HG03439 (cell line): ENCODE data around the gene KIF20A.
"Not testable (repeated sequence)": the region's sequence is repeated elsewhere in the genome, so short reads cannot be mapped to it uniquely, and the experiment has no call there.

ENCODE experiments used
- ATAC-seq: cut with Tn5 transposase; IDR thresholded peaks from one replicate; pipeline ENCODE4 v1.9.1; 2021; ENCODE audit warnings: mild to moderate bottlenecking, moderate library complexity; ENCODE audit not compliant: unreplicated experiment

The KIF20A gene

DNA sequence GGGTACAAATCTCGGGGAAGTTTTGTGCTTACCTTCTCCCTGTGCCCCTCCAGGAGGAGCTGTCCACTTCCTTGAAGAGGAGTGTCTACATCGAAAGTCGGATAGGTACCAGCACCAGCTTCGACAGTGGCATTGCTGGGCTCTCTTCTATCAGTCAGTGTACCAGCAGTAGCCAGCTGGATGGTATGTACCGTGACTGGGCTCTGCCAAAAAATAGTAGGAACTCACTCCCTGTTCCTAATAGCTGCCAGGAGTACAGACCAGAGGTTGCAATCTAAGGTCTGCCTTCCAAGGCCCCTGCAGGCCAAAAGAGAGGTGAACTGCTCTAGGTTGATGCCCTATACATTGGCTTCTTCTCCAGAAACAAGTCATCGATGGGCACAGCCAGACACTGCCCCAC is 3.9 kb downstream of the KIF20A start:
- ATAC-seq = no peak

DNA sequence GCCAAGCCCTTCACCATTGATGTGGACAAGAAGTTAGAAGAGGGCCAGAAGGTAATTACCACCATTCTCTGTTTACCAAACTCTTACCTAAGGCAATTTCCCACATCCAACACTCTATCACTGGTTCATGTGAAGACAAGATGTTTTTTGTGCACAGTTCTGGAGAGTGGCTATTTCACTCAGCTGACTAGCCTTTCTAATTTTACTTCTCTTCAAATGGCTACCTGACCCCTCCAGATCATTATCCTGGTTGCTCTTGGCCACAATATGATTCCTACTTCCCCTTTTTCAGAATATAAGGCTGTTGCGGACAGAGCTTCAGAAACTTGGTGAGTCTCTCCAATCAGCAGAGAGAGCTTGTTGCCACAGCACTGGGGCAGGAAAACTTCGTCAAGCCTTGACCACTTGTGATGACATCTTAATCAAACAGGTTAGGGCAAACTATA is 7.1 kb downstream of the KIF20A start:
- no peak for ATAC-seq

DNA sequence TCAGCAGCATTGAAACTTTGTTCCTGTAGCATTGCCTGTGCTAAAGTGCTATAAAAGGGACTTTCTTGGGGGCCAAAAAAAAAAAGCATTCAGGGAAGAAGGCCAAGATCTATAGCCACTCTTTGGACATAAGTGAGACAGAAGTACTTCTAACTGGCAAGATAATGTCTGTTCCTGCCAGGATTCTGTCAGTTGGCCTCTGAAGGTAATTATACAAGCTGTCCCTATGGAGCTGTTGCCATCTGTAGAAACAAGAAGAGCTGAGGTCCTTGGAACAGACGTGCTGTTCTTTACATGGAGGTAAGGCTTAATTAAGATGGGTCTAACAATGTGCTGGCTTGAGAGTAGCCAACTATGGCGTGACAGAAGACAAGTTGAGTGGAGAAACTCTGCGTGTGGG is 9.7 kb downstream of the KIF20A start:
- ATAC-seq = no peak

DNA sequence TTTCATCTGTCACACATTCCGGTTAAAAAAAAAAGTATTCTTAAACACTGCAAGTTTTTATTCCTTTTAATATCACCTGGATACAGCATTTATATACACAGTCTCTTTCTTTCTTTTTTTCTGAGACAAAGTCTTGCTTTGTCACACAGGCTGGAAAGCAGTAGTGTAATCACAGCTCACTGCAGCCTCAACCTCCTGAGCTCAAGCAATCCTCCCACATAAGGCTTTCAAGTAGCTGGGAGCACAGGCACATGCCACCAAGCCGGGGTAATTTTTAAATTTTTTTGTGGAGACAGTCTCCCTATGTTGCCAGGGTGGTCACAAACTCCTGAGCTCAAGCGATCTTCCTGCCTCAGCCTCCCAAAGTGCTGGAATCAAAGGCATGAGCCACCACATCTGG is 13.9 kb downstream of the KIF20A start:
- ATAC-seq = no peak

DNA sequence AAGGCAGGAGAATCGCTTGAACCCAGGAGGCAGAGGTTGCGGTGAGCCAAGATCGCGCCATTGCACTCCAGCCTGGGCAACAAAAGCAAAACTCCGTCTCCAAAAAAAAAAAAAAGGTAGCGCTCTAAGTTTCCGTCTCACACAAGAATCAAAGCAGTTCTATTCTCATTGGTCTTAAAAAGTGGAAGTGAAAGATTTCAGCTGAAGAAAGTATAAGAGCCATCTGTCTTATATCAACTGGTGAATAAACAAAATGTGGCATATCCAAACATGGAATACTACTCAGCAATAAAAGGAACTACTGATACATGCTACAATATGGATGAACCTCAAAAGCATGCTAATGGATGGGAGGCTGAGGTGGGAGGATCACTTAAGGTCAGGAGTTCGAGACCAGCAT is 14.9 kb downstream of the KIF20A start:
- not testable (repeated sequence) for ATAC-seq

DNA sequence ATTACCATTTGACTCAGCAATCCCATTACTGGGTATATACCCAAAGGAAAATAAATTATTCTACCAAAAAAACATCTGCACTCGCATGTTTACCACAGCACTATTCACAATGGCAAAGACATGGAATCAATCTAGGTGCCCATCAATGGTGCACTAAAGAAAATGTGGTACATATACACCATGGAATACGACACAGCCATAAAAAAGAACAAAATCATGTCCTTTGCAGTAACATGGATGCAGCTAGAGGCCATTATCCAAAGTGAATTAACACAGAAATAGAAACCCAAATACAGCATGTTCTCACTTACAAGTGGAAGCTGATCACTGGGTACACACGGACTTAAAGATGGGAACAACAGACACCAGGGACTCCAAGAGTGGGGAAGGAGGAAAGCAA is 32.1 kb downstream of the KIF20A start:
- ATAC-seq = no peak

DNA sequence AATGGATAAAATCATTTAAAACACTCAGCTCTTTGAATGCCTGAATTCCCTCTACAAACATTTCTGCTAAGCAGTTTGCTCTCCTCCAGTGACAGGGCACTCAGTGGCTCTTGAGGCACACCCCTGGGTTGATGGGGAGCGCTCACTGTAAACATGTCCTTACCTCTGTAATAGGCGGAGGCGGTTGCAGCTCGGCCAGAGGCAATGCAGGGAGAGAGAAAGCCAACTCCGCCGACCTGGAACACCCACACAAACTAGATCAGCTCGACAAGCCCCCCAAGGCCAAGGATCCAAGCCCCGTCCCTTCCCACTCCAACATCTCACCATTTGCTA is 33.9 kb downstream of the KIF20A start:
- peak; percentile 14 for ATAC-seq

DNA sequence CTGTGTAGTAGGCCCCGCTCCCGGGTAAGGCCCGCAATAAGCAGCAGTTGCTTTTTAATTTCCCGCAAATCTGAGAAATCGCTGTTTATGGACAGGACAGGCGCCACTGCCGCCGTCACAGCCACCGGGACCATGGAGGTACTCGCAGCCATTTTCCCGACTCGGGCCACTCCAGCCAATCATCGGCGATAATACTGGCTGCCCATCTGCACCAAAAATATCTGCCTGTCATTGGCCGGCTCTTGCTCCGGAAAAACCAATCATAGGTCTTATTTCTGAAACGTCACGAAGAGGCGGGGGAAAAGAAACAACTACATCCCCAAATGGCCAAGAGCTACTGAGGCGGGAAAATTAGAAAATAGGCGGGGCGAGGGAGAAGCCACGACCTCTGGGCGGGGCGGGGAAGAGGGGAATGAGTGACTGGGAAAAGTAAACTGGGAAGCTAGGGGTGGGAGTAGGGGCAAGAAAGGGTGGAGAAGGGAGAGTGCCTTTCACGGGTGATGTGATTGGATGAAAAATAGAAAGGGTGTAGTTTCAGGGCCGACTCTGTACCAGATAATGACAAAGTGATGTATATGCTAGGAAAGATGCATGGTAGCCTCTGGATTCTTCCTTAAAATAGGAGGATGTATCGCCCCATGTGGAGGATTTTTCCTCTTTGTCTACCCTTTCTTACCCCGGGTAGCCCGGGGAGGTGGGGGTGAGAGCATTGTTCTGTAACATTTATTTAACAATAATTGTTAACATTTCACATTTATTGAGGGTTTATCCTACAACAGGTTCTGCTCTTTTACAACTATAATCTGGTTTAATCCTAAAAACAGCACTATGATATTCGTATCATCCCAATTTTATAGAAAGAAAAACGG is 34.5 kb downstream of the KIF20A start, which contains the start of gene CDC23:
CDC23 (minus strand) TSS at position 163 of the 869 bp plus-strand sequence; CDS start at position 152, 11 bp downstream.
- peak; percentile 97 for ATAC-seq

DNA sequence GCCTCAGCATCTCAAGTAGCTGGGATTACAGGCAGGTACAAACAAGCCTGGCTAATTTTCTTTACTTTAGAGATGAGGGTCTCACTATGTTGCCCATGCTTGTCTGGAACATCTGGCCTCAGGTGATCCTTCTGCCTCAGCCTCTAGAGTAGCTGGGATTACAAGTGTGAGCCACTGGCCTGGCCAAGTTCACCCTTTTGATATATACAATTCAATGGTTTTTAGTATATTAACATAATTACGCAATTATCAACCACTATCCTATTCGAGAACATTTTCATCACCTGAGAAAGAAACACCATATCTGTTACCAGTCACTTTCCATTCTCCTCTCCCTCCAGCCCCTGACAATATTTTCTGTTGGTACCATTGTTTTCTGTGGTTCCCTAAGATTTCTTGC is 37.9 kb downstream of the KIF20A start:
- ATAC-seq = no peak

DNA sequence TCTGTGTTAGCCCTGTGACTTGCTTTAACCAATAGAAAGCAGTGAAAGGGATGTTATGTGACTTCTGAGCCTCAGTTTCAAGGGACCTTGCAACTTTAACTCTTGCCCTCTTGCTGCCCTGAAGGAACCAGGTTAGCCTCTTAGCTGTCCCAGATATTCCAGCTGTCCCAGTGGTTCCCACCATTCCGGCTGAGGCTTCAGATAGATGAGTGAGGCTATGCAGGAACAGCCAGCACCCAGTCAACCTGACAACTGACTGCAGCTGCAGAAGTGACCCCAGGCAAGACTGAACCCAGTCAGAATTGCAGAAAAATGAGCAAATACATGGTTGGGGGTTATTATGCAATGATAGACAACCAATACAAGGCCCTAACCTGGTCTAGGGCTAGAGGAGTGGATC is 44.6 kb downstream of the KIF20A start:
- ATAC-seq = no peak

DNA sequence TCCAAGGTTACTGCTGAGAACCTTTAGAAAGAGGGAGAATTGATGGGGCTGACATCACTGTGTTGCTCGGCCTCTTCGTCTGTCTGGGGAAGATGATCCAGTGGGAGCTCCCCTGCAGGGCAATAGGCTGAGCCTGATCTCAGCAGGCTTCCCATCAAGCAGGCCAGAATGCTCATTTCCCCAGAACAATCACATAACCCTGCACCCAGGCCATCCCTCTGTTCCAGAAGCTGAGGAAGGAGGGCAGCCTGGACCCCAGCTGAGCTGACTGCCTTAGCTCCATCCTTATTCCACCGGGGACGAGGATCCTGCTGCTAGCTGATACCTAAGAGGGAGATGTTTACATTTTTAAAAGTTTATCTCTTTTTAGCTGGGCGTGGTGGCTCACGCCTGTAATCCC is 45.8 kb downstream of the KIF20A start:
- ATAC-seq = no peak

DNA sequence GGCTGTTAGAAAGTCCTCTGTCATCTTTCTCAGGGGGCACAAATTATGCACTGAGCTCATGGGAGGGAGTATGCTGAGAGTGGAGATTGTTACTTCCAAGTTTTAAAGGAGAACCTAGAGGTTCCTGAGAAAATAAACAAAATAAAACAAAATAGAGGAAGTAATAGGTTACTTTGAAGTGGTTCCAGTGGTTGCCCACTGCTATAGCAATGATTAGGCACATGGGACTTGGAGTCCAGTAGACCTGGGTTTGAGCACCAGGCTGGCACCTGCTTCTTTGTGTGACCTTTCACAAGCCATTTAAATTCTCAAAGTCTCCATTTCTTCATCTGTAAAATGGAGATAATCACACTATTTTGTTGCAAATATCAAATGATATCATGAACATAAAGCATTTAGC is 48.0 kb downstream of the KIF20A start:
- ATAC-seq = no peak

DNA sequence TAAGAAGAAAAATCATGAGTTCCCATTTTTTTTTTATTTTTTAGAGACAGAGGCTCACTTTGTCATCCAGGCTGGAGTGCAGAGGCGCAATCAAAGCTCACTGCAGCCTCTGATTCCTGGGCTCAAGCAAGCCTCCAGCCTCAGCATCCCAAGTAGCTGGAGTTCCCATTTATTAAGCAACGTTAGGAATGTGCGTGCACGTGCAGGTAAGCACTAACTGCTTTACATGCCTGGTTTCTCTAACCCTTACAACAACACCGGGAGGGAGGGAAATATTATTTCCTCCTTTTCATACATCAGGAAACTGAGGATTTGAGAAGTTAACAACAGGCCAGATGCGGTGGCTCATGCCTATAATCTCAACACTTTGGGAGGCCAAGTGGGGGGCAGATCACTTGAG is 50.5 kb downstream of the KIF20A start:
- no peak for ATAC-seq

DNA sequence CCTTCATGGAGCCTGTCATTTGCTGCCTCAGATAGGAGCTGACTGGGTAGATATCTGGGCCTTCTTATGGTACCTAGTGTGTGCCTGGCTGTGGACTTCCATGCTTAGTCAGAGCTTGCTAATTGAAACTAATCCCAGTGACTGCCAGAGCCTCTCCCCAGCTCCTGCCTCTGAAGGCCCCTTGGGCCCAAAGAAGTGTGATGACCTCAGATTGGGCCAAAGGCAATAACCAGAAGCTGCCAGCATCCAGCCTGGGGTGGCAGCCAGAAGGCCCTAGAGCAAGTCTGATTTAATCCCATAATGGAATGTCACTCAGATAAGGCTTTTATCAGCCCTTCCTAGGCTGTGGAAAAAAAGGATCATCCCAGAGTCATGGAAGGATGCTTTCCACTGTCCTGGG is 51.3 kb downstream of the KIF20A start:
- no peak for ATAC-seq

DNA sequence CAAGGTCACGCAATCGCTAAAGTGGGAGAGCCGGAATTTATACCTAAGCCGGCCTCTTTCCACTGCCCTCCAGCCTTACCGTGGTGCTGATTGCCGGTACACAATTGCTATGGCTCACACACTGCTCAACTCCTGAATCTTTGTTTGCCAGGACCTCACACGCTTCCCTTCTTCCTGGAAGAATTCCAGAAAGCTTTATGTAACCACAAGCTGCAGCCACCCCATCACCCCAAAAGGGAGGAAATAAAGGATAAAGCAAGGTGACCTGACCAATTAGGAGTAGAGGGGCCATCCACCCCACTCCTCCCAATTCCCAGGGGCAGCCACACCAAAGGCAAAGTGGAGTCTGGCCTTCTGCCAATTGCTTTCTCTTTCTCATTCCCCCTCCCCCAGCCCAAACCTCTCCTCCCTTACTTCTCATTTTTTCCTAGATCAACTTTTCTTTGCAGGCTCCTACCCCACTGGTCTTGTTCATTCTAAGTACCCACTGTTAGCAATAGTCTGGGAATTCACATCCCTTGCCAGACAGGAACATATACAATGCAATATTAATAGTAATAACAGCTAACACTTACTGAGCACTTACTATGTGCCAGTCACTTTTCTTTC is 52.2 kb downstream of the KIF20A start:
- no peak for ATAC-seq

DNA sequence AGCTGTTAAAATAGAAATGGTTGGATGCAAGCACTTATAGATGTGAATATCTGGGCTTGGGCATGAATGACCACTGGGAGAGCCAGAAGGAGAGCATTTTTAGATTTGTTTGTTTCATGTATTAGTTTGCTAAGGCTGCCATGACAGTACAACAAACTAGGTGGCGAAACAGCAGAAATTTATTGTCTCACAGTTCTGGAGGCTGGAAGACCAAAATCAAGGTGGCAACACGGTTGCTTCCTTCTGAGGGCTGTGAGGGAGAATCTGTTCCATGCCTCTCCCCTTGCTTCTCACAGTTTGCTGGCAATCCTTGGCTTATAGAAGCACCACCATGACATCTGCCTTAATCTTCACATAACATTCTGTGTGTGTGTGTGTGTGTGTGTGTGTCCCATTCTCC is 54.4 kb downstream of the KIF20A start:
- ATAC-seq = no peak

DNA sequence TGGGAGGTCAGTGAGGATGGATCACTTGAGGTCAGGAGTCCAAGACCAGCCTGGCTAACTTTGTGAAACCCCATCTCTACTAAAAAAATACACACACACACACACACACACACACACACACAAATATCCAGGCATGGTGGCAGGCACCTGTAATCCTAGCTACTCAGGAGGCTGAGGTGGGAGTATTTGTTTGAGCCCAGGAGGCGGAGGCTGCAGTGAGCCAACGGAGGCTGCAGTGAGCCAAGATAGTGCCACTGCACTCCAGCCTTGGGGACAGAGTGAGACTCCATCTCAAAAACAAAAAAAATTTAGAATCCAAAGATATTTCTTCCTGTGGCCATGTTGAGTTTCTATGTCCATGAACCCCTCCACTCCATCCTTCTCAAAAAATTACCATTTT is 55.7 kb downstream of the KIF20A start:
- no peak for ATAC-seq
